GM12891 (cell line): Measurements from ENCODE around the gene RRM2.

ENCODE experiments used
- DNase-seq: peaks from one replicate; pipeline ENCODE4 v3.0.0; 2011; ENCODE audit warnings: low spot score; ENCODE audit not compliant: insufficient read length
- FAIRE-seq: peaks from 2 replicates; lab custom pipeline; 2011; peaks lifted over from hg19 to GRCh38; lab: Jason Lieb, UNC
- PAX5 ChIP-seq: IDR thresholded peaks from 2 replicates; pipeline ENCODE4 v1.6.1; 2011; ENCODE audit warnings: low read length, moderate library complexity, mild to moderate bottlenecking; ENCODE audit not compliant: insufficient read depth, severe bottlenecking
- POLR2A ChIP-seq: IDR thresholded peaks from 2 replicates; pipeline ENCODE4 v1.6.1; 2011; ENCODE audit warnings: low read depth, low read length, control low read depth
- POLR2AphosphoS5 ChIP-seq: IDR thresholded peaks from 2 replicates; pipeline ENCODE4 v1.6.1; 2011; ENCODE audit warnings: low read depth, low read length, control low read depth
- POU2F2 ChIP-seq: IDR thresholded peaks from 2 replicates; pipeline ENCODE4 v1.6.1; 2011; ENCODE audit warnings: low read depth, mild to moderate bottlenecking, control low read depth, low read length, moderate library complexity
- SPI1 ChIP-seq: IDR thresholded peaks from 2 replicates; pipeline ENCODE4 v1.6.1; 2011; ENCODE audit warnings: low read depth, low read length, control low read depth
- TAF1 ChIP-seq: IDR thresholded peaks from 2 replicates; pipeline ENCODE4 v1.6.1; 2011; ENCODE audit warnings: low read depth, low read length, control low read depth

The RRM2 gene

GRCh38 chr2:10119027-10119325, 3.6 kb upstream of the RRM2 start:
- TF ChIP-seq POU2F2, result no peak
- TF ChIP-seq POLR2A, result no peak
- TF ChIP-seq PAX5, result no peak
- DNase-seq (no peak), FAIRE-seq (no peak)

- FAIRE-seq, result no peak
- DNase-seq, result no peak
- TF ChIP-seq PAX5, result no peak
- no peak for TF ChIP-seq POU2F2
Measured at GRCh38 chr2:10119601-10120157, 2.9 kb upstream of the RRM2 start.

GRCh38 chr2:10120158-10120876, 2.2 kb upstream of the RRM2 start:
- DNase-seq (peak; percentile 81), FAIRE-seq (peak; percentile 71)
- TF ChIP-seq POLR2A, result peak; percentile 78
- TF ChIP-seq TAF1, result peak; percentile 27
- TF ChIP-seq POLR2AphosphoS5, result peak; percentile 73
- no peak for TF ChIP-seq PAX5
- no peak for TF ChIP-seq SPI1
- TF ChIP-seq POU2F2, result no peak

- no peak for DNase-seq
- TF ChIP-seq SPI1 (no peak), PAX5 (no peak), POLR2AphosphoS5 (0 out of 2 replicates have a peak, but pooled peaks have one; percentile 1)
- FAIRE-seq, result no peak
Measured at GRCh38 chr2:10120877-10121574, 1.5 kb upstream of the RRM2 start.

DNA sequence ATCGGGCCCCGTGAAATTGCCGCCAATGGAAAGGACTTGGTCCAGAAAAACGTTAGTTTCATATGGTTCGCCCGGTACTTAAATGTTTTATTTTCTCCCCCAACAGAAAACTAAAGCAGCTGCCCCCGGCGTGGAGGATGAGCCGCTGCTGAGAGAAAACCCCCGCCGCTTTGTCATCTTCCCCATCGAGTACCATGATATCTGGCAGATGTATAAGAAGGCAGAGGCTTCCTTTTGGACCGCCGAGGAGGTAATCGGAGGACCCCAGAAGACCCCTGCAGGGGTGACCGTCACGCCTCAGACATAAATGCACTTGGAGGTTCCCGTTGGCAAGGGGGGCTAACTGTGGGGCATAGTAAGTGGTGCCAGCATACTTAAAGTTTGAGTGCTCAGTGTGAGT, 742 bp downstream of the RRM2 start:
- FAIRE-seq, result no peak
- TF ChIP-seq SPI1 (no peak), POU2F2 (no peak), POLR2AphosphoS5 (no peak), POLR2A (no peak), PAX5 (no peak), TAF1 (no peak)
- DNase-seq, result no peak

DNA sequence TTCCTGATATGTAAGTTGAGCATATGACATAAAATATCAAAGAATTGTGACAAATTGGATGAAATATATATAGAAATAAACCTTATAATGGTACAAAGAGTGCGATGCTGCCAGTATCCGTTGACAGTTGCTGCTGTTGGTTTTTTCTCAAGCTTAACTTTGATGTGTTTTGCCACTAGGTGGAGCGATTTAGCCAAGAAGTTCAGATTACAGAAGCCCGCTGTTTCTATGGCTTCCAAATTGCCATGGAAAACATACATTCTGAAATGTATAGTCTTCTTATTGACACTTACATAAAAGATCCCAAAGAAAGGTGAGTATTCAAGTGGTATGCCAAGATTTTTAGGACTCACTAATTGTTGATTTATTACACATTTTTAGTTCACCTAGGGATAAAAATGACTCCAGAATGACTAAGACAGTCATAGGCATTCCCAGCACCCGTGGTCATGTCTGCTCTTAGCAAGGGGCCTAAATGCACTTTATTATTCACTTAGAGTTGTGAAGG, 2.1 kb downstream of the RRM2 start:
- TF ChIP-seq POLR2AphosphoS5 (no peak), TAF1 (no peak), POU2F2 (no peak), SPI1 (no peak), POLR2A (no peak), PAX5 (no peak)
- DNase-seq (no peak), FAIRE-seq (no peak)

DNA sequence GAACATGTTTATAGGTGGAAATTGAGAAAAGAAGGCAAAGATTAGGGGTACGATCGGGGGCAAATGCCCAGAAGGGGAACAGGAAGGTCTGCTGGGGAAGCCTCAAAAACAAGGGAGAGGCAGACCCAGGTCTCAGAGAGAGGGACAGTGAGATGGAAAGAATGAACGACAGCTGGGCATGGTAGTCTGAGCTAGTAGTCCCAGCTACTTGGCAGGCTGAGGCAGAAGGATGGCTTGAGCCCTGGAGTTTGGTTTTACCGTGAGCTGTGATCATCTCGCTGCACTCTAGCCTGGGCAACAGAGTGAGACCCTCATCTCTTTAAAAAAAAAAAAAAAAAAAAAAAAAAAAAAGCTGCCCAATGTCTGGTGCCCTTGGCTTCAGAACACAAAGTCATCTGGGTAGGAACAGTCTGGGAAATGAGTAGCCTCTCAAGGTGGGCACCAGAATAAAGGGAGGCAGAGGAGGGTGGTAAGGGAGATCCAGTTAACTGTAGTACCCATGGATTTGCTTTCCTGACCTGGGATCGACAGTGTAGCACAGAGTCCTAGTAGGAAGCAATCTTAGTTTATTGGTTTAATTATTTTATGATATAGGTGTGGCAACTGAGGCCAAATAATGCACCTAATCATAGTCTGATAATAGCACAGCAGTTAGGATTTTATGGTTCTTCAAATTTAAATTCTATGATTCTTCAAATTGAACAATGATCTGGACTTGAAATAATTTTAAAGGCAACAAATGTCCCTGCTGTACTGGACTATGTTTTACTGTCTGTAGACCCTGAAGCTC, 3.5 kb downstream of the RRM2 start:
- no peak for FAIRE-seq
- DNase-seq, result no peak
- TF ChIP-seq PAX5 (no peak), TAF1 (no peak), POLR2AphosphoS5 (0 out of 2 replicates have a peak, but pooled peaks have one; percentile 38), POU2F2 (no peak), SPI1 (no peak), POLR2A (no peak; the same call in 1 of the 2 replicates)

DNA sequence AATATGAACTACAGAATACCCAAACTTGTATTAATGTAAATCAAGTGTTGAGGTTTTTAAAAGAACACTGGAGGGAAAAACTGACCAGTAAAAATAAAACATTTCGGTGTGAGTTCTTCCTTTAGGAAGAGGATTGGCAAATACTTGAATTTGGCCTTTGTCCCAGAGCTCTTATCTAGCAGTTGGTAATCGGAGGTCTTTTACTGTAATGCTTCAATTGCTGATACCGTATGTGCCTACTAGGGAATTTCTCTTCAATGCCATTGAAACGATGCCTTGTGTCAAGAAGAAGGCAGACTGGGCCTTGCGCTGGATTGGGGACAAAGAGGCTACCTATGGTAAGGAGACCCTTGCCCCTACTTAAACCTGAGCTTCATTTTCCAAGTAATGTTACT, 4.1 kb downstream of the RRM2 start:
- TF ChIP-seq PAX5, result no peak
- peak; percentile 45 for TF ChIP-seq POLR2AphosphoS5
- FAIRE-seq (no peak), DNase-seq (no peak)

DNA sequence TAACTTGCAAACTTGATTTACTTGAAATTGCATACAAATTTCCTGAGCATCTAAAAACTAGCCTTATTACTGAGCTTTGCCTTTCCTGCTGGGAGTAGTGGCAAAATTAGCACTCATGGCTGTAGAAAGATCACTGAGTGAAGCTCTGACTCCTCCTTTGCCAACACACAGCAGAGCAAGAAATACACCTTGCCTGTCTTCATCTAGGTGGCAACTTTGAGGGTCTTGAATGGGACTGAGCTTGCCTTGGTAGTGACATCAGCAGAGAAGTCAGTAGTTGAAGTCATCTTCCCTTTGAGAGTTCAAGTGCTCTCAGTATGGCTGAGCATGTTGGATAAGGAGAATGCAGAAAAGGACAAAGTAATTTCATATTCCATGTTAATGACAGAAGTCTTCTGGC, 5.9 kb downstream of the RRM2 start:
- TF ChIP-seq POU2F2 (no peak), TAF1 (no peak), SPI1 (no peak), POLR2A (no peak), PAX5 (no peak), POLR2AphosphoS5 (no peak)
- no peak for FAIRE-seq
- DNase-seq, result no peak

GRCh38 chr2:10129490-10129889, 7.0 kb downstream of the RRM2 start:
- no peak for DNase-seq
- TF ChIP-seq POLR2AphosphoS5 (no peak), TAF1 (no peak), SPI1 (no peak), POU2F2 (no peak), PAX5 (no peak), POLR2A (no peak)
- no peak for FAIRE-seq
